ENCODE measurements around the gene EEF1AKMT4.

EEF1AKMT4 gene

GRCh38 chr3:184249412-184250166 is at the start of gene EEF1AKMT4:
Gene EEF1AKMT4 (plus strand): TSS chr3:184249672. CDS start chr3:184249695, 23 bp downstream.
- peak; percentile 98 for DNase-seq (ENCODE audit: low read depth)

DNA sequence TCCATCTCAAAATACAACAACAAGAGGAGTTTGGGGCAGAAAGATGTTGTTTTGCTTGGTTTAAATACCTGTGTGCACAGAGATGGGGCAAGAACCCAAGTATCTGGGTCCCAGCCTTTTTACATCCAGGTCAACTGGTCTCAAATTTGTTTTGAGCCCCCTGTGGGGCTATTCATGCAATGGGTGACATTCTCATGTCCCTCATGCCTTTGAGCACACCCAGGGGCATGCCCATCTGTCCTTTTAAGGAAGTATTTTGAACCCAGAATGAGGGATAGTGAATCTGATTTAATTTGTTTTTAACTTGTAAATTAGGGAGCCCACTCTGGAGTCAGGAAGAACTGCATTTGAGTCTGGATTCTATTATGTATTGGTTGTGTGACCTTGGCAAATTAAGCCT is 48.6 kb upstream of the EEF1AKMT4 start:
- DNase-seq (ENCODE audit: low read depth), result no peak

- no peak for DNase-seq (ENCODE audit: low read depth)
Observed at GRCh38 chr3:184203526-184203925, 45.9 kb upstream of the EEF1AKMT4 start.

DNA sequence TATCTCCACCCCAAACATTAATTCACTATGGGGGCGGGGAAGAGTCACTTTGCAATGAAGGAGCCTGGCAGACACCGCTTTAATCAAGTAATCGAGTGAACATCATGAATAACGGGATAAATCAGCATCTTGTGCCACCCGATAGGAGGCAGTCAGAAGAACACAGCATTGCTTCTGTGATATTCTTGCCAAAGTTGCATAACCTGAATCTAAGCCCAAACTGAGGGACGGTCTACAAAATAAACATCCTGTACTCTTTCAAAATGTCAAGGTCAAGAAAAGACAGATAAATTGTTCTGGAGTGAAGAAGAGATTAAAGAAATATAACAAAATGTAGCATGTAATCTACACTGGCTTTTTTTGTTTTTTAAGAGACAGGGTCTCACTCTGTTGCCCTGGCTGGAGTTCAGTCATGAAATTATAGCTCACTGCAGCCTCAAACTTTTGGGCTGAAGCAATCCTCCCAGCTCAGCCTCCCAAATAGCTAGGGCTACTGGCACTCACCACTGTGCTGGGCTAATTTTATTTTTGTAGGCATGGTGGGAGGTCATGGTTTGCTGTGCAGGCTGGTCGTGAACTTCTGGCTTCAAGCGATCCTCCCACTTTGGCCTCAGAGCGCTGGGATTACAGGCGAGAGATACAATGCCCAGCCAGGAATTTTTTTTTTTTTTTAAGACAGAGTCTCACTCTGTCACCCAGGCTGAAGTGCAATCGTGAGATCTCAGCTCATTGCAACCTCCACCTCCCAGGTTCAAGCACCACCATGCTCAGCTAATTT is 40.1 kb upstream of the EEF1AKMT4 start:
- DNase-seq (ENCODE audit: low read depth), result no peak

- no peak for DNase-seq (ENCODE audit: low read depth)
Observed at GRCh38 chr3:184211297-184211696, 38.2 kb upstream of the EEF1AKMT4 start.

DNA sequence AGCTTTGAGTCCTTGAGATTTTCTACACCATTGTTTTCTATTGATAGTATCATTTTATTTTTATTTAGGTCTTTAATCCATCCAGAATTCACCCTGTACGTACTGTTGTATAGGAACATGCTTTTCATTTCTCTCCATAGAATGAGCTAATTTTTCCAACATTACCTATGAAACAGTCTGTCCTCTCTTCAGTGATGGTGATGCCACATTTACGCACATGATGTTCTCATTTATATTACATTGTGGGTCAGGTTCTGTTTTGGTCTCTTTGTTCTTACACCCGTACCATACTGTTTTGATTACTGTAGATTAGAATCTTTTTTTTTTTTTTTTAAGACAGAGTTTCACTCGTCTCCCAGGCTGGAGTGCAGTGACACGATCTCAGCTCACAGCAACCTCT is 37.8 kb upstream of the EEF1AKMT4 start:
- no peak for DNase-seq (ENCODE audit: low read depth)

- no peak for DNase-seq (ENCODE audit: low read depth)
Observed at GRCh38 chr3:184218814-184219213, 30.7 kb upstream of the EEF1AKMT4 start.

DNA sequence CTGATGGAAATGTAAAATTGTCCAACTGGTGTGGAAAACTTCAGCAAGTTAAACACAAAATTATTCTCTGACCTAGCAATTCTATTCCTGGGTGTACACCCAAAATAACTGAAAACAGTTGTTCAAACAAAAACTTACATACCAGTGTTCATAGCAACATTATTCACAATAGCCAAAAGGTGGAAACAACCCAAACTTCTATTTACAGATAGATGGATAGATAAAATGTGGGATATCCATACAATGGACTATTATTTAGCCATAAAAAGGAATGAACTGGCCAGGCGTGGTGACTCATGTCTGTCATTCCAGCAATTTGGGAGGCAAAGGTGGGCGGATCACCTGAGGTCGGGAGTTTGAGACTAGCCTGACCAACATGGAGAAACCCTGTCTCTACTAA is 27.0 kb upstream of the EEF1AKMT4 start:
- no peak for DNase-seq (ENCODE audit: low read depth)

DNA sequence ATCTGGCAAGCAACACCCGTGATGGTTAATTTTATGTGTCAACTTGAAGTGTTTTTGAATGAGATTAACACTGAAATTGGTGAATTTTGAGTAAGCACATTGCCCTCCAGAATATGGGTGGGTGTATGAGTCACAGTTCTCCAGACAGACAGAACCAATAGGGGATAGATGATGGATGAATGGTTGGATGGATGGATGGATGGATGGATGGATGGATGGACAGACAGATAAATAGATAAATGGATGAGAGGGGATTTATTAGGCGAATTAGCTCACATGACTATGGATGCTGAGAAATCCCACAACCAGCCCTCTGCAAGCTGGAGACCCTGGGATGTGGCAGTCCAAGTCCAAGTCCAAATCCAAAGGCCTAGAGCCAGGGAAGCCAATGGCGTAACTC is 25.5 kb upstream of the EEF1AKMT4 start:
- DNase-seq (ENCODE audit: low read depth), result no peak

DNA sequence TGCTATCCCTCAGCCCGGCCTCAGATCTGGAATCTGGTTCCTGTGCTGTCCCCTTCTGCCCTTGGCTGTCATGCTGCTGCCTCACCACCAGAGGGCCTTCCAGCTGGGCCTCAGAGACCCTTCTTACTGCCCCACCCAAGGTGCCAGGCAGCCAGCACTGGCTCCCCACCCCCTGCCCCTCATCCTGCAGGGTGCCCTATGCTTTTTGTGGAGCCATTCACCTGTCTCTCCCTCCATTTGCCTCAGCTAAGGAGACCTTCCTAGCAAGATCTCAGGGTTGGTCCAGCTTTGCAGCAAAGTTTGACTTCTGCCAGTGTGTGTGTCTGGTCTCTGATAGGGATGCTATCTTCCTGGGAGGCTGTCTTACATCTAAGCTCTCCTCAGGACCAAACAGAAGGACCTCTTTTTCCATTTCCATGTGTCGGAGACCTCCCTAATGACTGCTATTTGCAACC is 22.0 kb upstream of the EEF1AKMT4 start:
- DNase-seq (ENCODE audit: low read depth), result peak; percentile 41

GRCh38 chr3:184228376-184229137 is 20.9 kb upstream of the EEF1AKMT4 start:
- no peak for DNase-seq (ENCODE audit: low read depth)

- peak; percentile 60 for DNase-seq (ENCODE audit: low read depth)
Observed at GRCh38 chr3:184229394-184230080, 19.9 kb upstream of the EEF1AKMT4 start, which contains the start of gene VWA5B2. Gene VWA5B2 (plus strand): TSS chr3:184229585. CDS start chr3:184230529, 944 bp downstream.

DNA sequence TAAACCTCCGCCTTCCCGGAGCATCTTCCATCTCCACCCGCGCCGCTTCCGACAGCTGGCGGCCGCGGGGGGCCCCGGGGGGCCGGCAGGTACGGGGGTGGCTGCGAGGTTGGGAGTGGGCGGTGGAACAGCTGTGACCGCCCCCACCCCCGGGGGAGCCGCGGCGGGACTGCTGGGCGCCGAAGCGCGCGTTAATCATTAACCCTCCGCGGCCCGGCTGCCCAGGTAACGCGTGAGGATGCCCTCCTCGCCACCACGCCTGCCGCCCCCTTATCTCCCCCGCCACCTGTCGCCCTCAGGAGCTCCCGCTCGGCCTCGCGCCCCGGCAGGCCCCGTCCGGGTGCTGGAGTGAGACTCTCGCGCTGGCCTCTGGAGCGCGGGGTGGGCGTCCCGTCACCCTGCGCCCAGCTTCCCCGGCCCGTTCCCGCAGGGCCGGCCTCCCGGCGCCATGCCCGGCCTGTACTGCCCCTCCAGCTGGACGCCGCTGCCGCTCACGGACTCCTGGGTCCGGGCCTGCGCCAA is 19.3 kb upstream of the EEF1AKMT4 start:
- DNase-seq (ENCODE audit: low read depth), result no peak

GRCh38 chr3:184230603-184231528 is 18.6 kb upstream of the EEF1AKMT4 start:
- no peak for DNase-seq (ENCODE audit: low read depth)

GRCh38 chr3:184231671-184232070 is 17.8 kb upstream of the EEF1AKMT4 start:
- DNase-seq (ENCODE audit: low read depth), result no peak

- DNase-seq (ENCODE audit: low read depth), result no peak
Observed at GRCh38 chr3:184233127-184233843, 16.2 kb upstream of the EEF1AKMT4 start.

- DNase-seq (ENCODE audit: low read depth), result peak; percentile 80
Observed at GRCh38 chr3:184234224-184234623, 15.2 kb upstream of the EEF1AKMT4 start.

GRCh38 chr3:184234671-184235380 is 14.6 kb upstream of the EEF1AKMT4 start:
- DNase-seq (ENCODE audit: low read depth), result no peak

GRCh38 chr3:184235381-184236032 is 14.0 kb upstream of the EEF1AKMT4 start:
- DNase-seq (ENCODE audit: low read depth), result no peak
